Eye (tissue), 1 donor: ENCODE data around the gene TMEM238L.
A peak's percentile ranks its signal among the peaks of the same experiment; 100 is the strongest.

Experiments used
- DNase-seq: peaks from one replicate; pipeline ENCODE4 v3.0.0-alpha.2; 2015

TMEM238L gene

GRCh38 chr17:10772425-10773380 is 31.2 kb downstream of the TMEM238L start:
- DNase-seq = peak; percentile 76

GRCh38 chr17:10771148-10771547 is 32.8 kb downstream of the TMEM238L start:
- DNase-seq = no peak

GRCh38 chr17:10769840-10770239 is 34.1 kb downstream of the TMEM238L start:
- no peak for DNase-seq

- DNase-seq = peak; percentile 45
Observed at GRCh38 chr17:10768750-10769251, 35.1 kb downstream of the TMEM238L start.

- no peak for DNase-seq
Observed at GRCh38 chr17:10767232-10767631, 36.7 kb downstream of the TMEM238L start.

GRCh38 chr17:10762037-10762436 is 41.9 kb downstream of the TMEM238L start:
- DNase-seq = no peak

GRCh38 chr17:10761281-10761680 is 42.6 kb downstream of the TMEM238L start:
- no peak for DNase-seq

- no peak for DNase-seq
Observed at GRCh38 chr17:10758062-10758461, 45.8 kb downstream of the TMEM238L start.

GRCh38 chr17:10757647-10758046 is 46.3 kb downstream of the TMEM238L start:
- DNase-seq = no peak

GRCh38 chr17:10757067-10757466 is 46.8 kb downstream of the TMEM238L start:
- no peak for DNase-seq

- DNase-seq = no peak
Observed at GRCh38 chr17:10756619-10757018, 47.3 kb downstream of the TMEM238L start.

- DNase-seq = no peak
Observed at GRCh38 chr17:10756185-10756584, 47.7 kb downstream of the TMEM238L start.

- no peak for DNase-seq
Observed at GRCh38 chr17:10755592-10756127, 48.2 kb downstream of the TMEM238L start.

GRCh38 chr17:10754861-10755591 is 48.9 kb downstream of the TMEM238L start:
- peak; percentile 27 for DNase-seq

GRCh38 chr17:10754109-10754508 is 49.8 kb downstream of the TMEM238L start:
- no peak for DNase-seq

GRCh38 chr17:10752696-10753095 is 51.2 kb downstream of the TMEM238L start:
- no peak for DNase-seq

GRCh38 chr17:10751563-10751962 is 52.3 kb downstream of the TMEM238L start:
- DNase-seq = no peak

GRCh38 chr17:10750210-10750609 is 53.7 kb downstream of the TMEM238L start:
- DNase-seq = no peak

GRCh38 chr17:10748531-10749181 is 55.2 kb downstream of the TMEM238L start:
- DNase-seq = peak; percentile 34

- no peak for DNase-seq
Observed at GRCh38 chr17:10745231-10745630, 58.7 kb downstream of the TMEM238L start.
